Gastroesophageal sphincter (tissue), 3 donors: ENCODE results near the gene SCD5.

ENCODE experiments used
- POLR2A ChIP-seq, 2 donors: fragments of 450-650 bp; IDR thresholded peaks; one replicate each; pipeline ENCODE4 v1.6.1; 2017; ENCODE audit warnings: antibody characterized with exemption in 2 of 2, mild to moderate bottlenecking in 2 of 2, moderate library complexity in 1 of 2
- POLR2AphosphoS5 ChIP-seq: sonication (generic); formaldehyde crosslinking; IDR thresholded peaks from one replicate; pipeline ENCODE4 v1.6.1; 2017; ENCODE audit warnings: antibody characterized with exemption
- TF ChIP-seq, protein P1 (sequence below), 4 experiments: fragments of 200-600 bp in 2 of 4; fragments of 450-650 bp in 2 of 4; sonication (generic) in 1 of 4; IDR thresholded peaks; one replicate each; pipeline ENCODE4 v1.5.1; 2017 to 2019; ENCODE audit warnings: antibody characterized with exemption in 4 of 4, mild to moderate bottlenecking in 2 of 4, moderate library complexity in 2 of 4

DNA sequence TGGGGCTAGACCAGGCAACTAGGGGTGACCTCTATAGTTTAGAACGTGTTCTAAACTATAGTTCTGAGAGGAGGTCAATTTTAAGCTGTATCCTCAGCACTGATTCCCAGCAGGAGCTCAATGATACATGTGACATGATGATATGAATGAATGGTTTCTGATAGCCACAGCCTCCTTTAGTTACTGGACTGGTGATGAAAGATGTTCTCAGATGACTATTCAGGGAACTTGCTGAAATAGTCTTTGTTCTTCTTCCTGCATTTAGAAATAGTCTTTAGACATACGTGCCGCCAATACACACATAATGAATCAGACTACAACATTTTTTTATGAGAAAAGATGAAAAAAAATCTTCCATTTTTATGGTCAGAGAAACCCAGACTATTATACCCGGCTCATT lies 120.5 kb downstream of the SCD5 start:
- TF ChIP-seq POLR2AphosphoS5 (no peak), POLR2A (IDR thresholded peaks at IDR 0.05) (no peak)
- TF ChIP-seq, protein P1, sequence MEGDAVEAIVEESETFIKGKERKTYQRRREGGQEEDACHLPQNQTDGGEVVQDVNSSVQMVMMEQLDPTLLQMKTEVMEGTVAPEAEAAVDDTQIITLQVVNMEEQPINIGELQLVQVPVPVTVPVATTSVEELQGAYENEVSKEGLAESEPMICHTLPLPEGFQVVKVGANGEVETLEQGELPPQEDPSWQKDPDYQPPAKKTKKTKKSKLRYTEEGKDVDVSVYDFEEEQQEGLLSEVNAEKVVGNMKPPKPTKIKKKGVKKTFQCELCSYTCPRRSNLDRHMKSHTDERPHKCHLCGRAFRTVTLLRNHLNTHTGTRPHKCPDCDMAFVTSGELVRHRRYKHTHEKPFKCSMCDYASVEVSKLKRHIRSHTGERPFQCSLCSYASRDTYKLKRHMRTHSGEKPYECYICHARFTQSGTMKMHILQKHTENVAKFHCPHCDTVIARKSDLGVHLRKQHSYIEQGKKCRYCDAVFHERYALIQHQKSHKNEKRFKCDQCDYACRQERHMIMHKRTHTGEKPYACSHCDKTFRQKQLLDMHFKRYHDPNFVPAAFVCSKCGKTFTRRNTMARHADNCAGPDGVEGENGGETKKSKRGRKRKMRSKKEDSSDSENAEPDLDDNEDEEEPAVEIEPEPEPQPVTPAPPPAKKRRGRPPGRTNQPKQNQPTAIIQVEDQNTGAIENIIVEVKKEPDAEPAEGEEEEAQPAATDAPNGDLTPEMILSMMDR (IDR thresholded peaks at IDR 0.05) = no peak
